ENCODE results near the gene ERICH6.

GRCh38 chr3:150653110-150653561, 50.6 kb downstream of the ERICH6 start:
- TF ChIP-seq CTCF (IDR thresholded peaks at IDR 0.05) = no peak
- no peak for TF ChIP-seq POLR2A (IDR thresholded peaks at IDR 0.05)
